Endothelial cell of hepatic sinusoid (primary cell): ENCODE measurements around the gene NRIP3.

Experiments
- in situ Hi-C: cut with HindIII; loops from 2 replicates; pipeline ENCODE4 v1.10.0; 2017; ENCODE audit warnings: low sequenced_read_pairs

The NRIP3 gene

DNA sequence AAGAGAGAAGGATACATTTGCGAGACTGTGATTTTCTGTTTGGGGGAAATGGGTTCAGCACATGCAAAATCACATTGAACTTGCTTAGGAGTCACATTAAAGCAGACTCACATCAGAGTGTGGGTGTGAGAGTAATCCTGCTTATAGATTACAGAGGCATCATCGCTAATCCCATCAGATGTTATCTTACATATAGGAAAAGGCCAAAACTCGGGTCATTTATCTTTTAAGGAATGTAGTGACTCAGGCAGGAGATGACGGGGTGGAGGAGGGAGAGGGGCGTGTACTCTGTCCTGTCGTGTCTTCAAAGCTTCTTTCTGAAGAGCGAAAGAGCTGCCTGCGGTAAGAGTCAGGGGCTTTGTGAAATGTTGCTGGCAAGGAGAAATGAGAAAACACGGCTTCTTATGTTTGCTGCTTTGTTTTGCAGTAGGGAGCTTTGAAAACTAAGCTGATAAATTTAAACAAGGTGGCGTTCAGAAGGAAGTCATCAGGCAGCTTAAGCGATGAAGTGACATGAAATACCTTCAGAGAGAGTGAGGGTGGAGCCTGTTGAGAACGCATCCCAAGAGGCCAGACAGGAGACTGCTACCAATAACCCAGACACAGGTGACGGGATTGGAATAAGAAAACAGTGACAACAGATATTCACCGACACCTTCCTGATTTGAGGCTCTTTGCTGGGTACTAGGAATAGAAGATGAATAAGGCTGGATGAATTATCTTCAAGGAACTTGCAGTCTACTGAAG is 68.9 kb downstream of the NRIP3 start:
- in situ Hi-C loops: loop anchor here (5.0 kb wide), 1 partner anchor 103 kb away; no protein-coding TSS in a partner anchor

GRCh38 chr11:8933931-8934330 is 69.9 kb downstream of the NRIP3 start:
- in situ Hi-C loops: no loop called here

DNA sequence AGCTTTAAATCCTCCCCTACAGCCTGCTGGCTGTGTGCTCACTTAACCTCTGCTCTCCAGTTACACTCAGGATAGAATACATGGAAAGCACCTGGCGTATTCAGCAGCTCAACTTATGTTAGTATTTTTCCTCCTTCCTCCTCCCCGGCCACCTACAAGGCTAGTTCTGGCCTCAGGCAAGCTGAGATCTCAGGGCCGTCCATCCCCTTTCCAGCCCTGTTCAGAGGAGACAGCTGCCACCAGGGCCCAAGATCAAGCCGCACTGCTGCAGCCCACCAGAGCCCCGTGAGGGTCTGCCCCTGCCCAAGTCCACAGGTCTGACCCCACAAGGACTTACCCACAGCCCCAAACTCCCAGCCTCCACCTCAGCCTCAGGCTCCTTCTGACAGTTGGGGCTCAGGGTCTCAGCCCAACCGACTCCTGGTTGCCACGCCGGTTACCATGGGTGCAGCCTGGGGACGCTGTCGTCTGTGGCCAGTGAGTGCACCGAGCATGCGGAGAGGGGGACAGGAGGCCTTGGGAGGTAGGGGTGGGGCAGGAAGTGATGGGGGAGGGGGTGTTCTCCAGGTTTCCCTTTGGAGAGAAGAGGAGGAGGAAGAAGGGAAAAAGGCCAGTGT is 71.1 kb downstream of the NRIP3 start, which contains the start of gene C11orf16:
Gene C11orf16 (minus strand): TSS at position 384 of the 617 bp plus-strand sequence. CDS start 639 bp downstream, outside the sequence.
- in situ Hi-C loops: no loop called here
